H9 (cell line): ENCODE results near the gene IL15RA. TPM values are rescaled to one million over a fixed set of nuclear protein-coding genes. Genes with fewer than 3 reads are reported as not detected.

ENCODE experiments used
- DNase-seq: peaks from one replicate; pipeline ENCODE4 v3.0.0-alpha.2; 2017
- H2AFZ ChIP-seq: one replicate; pipeline ENCODE4 v1.6.1; 2013; ENCODE audit warnings: mild to moderate bottlenecking, low read length, control low read depth, moderate library complexity
- H2AK5ac ChIP-seq: 2 replicates; pipeline ENCODE4 v1.6.1; 2013; ENCODE audit warnings: low read length, control low read depth, mixed read lengths; ENCODE audit not compliant: insufficient read length
- H2BK120ac ChIP-seq: one replicate; pipeline ENCODE4 v1.6.1; 2013; ENCODE audit warnings: low read depth, mild to moderate bottlenecking, low read length, control low read depth, inconsistent platforms; ENCODE audit not compliant: poor library complexity, severe bottlenecking
- H2BK12ac ChIP-seq: 2 replicates; pipeline ENCODE4 v1.6.1; 2013; ENCODE audit warnings: low read length, control low read depth, mixed read lengths, low read depth; ENCODE audit not compliant: insufficient read length
- H2BK15ac ChIP-seq: 2 replicates; pipeline ENCODE4 v1.6.1; 2013; ENCODE audit warnings: low read depth, low read length, control low read depth
- H2BK20ac ChIP-seq: one replicate; pipeline ENCODE4 v1.6.1; 2013; ENCODE audit warnings: low read depth, mild to moderate bottlenecking, low read length, control low read depth, inconsistent platforms; ENCODE audit not compliant: poor library complexity, severe bottlenecking
- H2BK5ac ChIP-seq: 2 replicates; pipeline ENCODE4 v1.6.1; 2013; ENCODE audit warnings: low read length, control low read depth, mixed read lengths; ENCODE audit not compliant: insufficient read length
- H3K14ac ChIP-seq: 2 replicates; pipeline ENCODE4 v1.6.1; 2013; ENCODE audit warnings: low read length, control low read depth; ENCODE audit not compliant: insufficient read depth
- H3K18ac ChIP-seq: 2 replicates; pipeline ENCODE4 v1.6.1; 2013; ENCODE audit warnings: low read depth, mild to moderate bottlenecking, mixed read lengths, low read length, control low read depth; ENCODE audit not compliant: insufficient read length
- H3K23ac ChIP-seq: 2 replicates; pipeline ENCODE4 v1.6.1; 2013; ENCODE audit warnings: low read length, control low read depth, mixed read lengths, low read depth; ENCODE audit not compliant: insufficient read length
- H3K23me2 ChIP-seq: 2 replicates; pipeline ENCODE4 v1.6.1; 2013; ENCODE audit warnings: low read depth, mild to moderate bottlenecking, mixed read lengths, low read length, control low read depth; ENCODE audit not compliant: insufficient read length, poor library complexity, severe bottlenecking
- H3K27ac ChIP-seq: 2 replicates; pipeline ENCODE4 v1.5.1; 2013; ENCODE audit warnings: low read length, control low read depth, mixed read lengths, low read depth; ENCODE audit not compliant: insufficient read length
- H3K27me3 ChIP-seq: 2 replicates; pipeline ENCODE4 v1.6.1; 2013; ENCODE audit warnings: low read length, control low read depth, inconsistent platforms; ENCODE audit not compliant: insufficient read depth
- H3K4ac ChIP-seq: 2 replicates; pipeline ENCODE4 v1.6.1; 2013; ENCODE audit warnings: low read depth, mild to moderate bottlenecking, control low read depth, inconsistent platforms, low read length, moderate library complexity
- H3K4me1 ChIP-seq: 2 replicates; pipeline ENCODE4 v1.6.1; 2013; ENCODE audit warnings: low read length, control low read depth, inconsistent platforms; ENCODE audit not compliant: insufficient read depth
- H3K4me2 ChIP-seq: 2 replicates; pipeline ENCODE4 v1.6.1; 2013; ENCODE audit warnings: low read length, control low read depth, mixed read lengths; ENCODE audit not compliant: insufficient read length, insufficient read depth
- H3K56ac ChIP-seq: 2 replicates; pipeline ENCODE4 v1.6.1; 2013; ENCODE audit warnings: low read depth, mild to moderate bottlenecking, mixed read lengths, low read length, control low read depth; ENCODE audit not compliant: insufficient read length
- H3K79me1 ChIP-seq: 2 replicates; pipeline ENCODE4 v1.6.1; 2013; ENCODE audit warnings: low read depth, mild to moderate bottlenecking, moderate library complexity, low read length, control low read depth, inconsistent platforms; ENCODE audit not compliant: insufficient read depth, poor library complexity, severe bottlenecking
- H3K79me2 ChIP-seq: 2 replicates; pipeline ENCODE4 v1.6.1; 2013; ENCODE audit warnings: low read length, control low read depth, inconsistent platforms; ENCODE audit not compliant: insufficient read depth
- H3K9ac ChIP-seq: 2 replicates; pipeline ENCODE4 v1.6.1; 2013; ENCODE audit warnings: low read length, control low read depth, mixed read lengths; ENCODE audit not compliant: insufficient read length; ENCODE audit errors: extremely low read depth
- H3K9me3 ChIP-seq: one replicate; pipeline ENCODE4 v1.6.1; 2013; ENCODE audit warnings: low read depth, low read length, inconsistent platforms; ENCODE audit not compliant: control insufficient read depth
- H3T11ph ChIP-seq: one replicate; pipeline ENCODE4 v1.6.1; 2013; ENCODE audit warnings: mild to moderate bottlenecking, low read length, control low read depth, inconsistent platforms
- H4K20me1 ChIP-seq: one replicate; pipeline ENCODE4 v1.6.1; 2013; ENCODE audit not compliant: control insufficient read depth, insufficient read length, insufficient read depth
- H4K5ac ChIP-seq: 2 replicates; pipeline ENCODE4 v1.6.1; 2013; ENCODE audit warnings: low read depth, mild to moderate bottlenecking, mixed read lengths, low read length, control low read depth; ENCODE audit not compliant: insufficient read length
- H4K8ac ChIP-seq: replicated peaks from 2 replicates; pipeline ENCODE4 v1.6.1; 2013; ENCODE audit warnings: low read length, control low read depth, mixed read lengths, low read depth; ENCODE audit not compliant: insufficient read length
- H4K91ac ChIP-seq: 2 replicates; pipeline ENCODE4 v1.6.1; 2013; ENCODE audit warnings: low read depth, mild to moderate bottlenecking, moderate library complexity, mixed read lengths, low read length, control low read depth; ENCODE audit not compliant: insufficient read length
- H3K27ac Mint-ChIP-seq, 3 experiments: 2 replicates in 2 of 3; 3 replicates in 1 of 3; pipeline ENCODE4 v1.8.0; 2020 to 2021; ENCODE audit warnings: mixed read lengths in 3 of 3, mild to moderate bottlenecking in 1 of 3, moderate library complexity in 1 of 3
- H3K27me3 Mint-ChIP-seq: 2 replicates; pipeline ENCODE4 v1.8.0; 2021; ENCODE audit warnings: low read depth, mild to moderate bottlenecking, moderate library complexity, mixed read lengths
- H3K36me3 Mint-ChIP-seq, 3 experiments: 2 replicates in 2 of 3; 3 replicates in 1 of 3; pipeline ENCODE4 v1.8.0; 2020 to 2021; ENCODE audit warnings: low read depth in 3 of 3, mixed read lengths in 3 of 3; ENCODE audit not compliant: insufficient read depth in 1 of 3
- H3K4me1 Mint-ChIP-seq, 2 experiments: 2 replicates each; pipeline ENCODE4 v1.8.0; 2020; ENCODE audit warnings: mixed read lengths in 2 of 2
- H3K4me3 Mint-ChIP-seq, 2 experiments: 2 replicates in 1 of 2; 3 replicates in 1 of 2; pipeline ENCODE4 v1.8.0; 2020 to 2021; ENCODE audit warnings: mild to moderate bottlenecking in 2 of 2, mixed read lengths in 2 of 2, moderate library complexity in 1 of 2
- H3K9me3 Mint-ChIP-seq, 2 experiments: 2 replicates in 1 of 2; 3 replicates in 1 of 2; pipeline ENCODE4 v1.8.0; 2020; ENCODE audit warnings: mild to moderate bottlenecking in 2 of 2, mixed read lengths in 2 of 2, moderate library complexity in 1 of 2
- CTCF ChIP-seq: fragments of 200-600 bp; sonication (generic); conservative IDR thresholded peaks from 3 replicates; pipeline ENCODE4 v1.8.0; 2021; ENCODE audit warnings: antibody characterized with exemption, mild to moderate bottlenecking
- WGBS: extraction: QIAGEN DNeasy Blood & Tissue Kit; methylation state at CpG from one replicate; pipeline ENCODE4 v1.1.7; 2013; ENCODE audit warnings: missing lambda C conversion rate, low lambda C conversion rate, mixed read lengths; ENCODE audit not compliant: insufficient read length; ENCODE audit errors: extremely low coverage; 5-methylcytosine and 5-hydroxymethylcytosine counted together
- total RNA-seq: library from RNA; stranded (reverse); gene quantifications from 2 replicates; pipeline ENCODE4 v1.2.1, GENCODE V29; 2021

The IL15RA gene
- total RNA-seq, 1 experiment from 2014 or later = 0.31 TPM

- Histone ChIP-seq H3K4ac (no peak overlapping the region), H3K79me1 (no peaks in the 10 kb centered on the region), H3K56ac (no peak overlapping the region), H4K8ac (no peak overlapping the region), H2BK20ac (no peak overlapping the region), H3K4me1 (peaks cover 8% of the 10 kb centered on the region; the same call in 1 of the 2 replicates), H3K4me2 (no peak overlapping the region), H3K9ac (no peak overlapping the region), H2BK120ac (no peak overlapping the region), H3K27ac (peak overlapping the region; percentile 20), H4K5ac (no peak overlapping the region), H3K23me2 (no peaks in the 10 kb centered on the region), H3T11ph (no peak overlapping the region), H2BK5ac (no peak overlapping the region), H2BK12ac (no peak overlapping the region), H3K18ac (no peak overlapping the region), H3K27me3 (no peaks in the 10 kb centered on the region), H3K9me3 (no peaks in the 10 kb centered on the region), H2AK5ac (no peak overlapping the region), H3K79me2 (no peaks in the 10 kb centered on the region), H4K91ac (no peak overlapping the region), H4K20me1 (no peaks in the 10 kb centered on the region), H3K23ac (no peak overlapping the region), H2AFZ (no peak overlapping the region), H2BK15ac (no peak overlapping the region), H3K14ac (no peak overlapping the region)
- Mint-ChIP-seq H3K9me3 (no peaks in the 10 kb centered on the region; a peak in 1 of 5 replicates), H3K4me1 (peaks cover 32 to 39% of the 10 kb centered on the region in 2 experiments), H3K27ac (no peak overlapping the region), H3K4me3 (no peak overlapping the region), H3K36me3 (no peaks in the 10 kb centered on the region), H3K27me3 (peaks cover 5% of the 10 kb centered on the region)
- DNase-seq = peak; percentile 76
- no CpG with 5 or more reads among the region's 14 CpGs for WGBS
- TF ChIP-seq CTCF = peak; percentile 75
These were observed 28.2 kb downstream of the IL15RA start for GRCh38 chr10:5949009-5949759.
